ENCODE data around the gene ALDOC.

ALDOC gene

GRCh38 chr17:28599311-28600184, 22.9 kb upstream of the ALDOC start:
- POLR2A ChIA-PET (ENCODE audit: low non-redundant PET), result no interaction called here
- CTCF ChIA-PET, result interaction anchor here (0.7 to 1.4 kb wide), 2 partner anchors 14 to 17 kb away, joined by 3 to 5 read pairs; partner anchors contain the start of gene RSKR
- DNase-seq (ENCODE audit: low spot score), result peak; percentile 59
- TF ChIP-seq, protein P1, sequence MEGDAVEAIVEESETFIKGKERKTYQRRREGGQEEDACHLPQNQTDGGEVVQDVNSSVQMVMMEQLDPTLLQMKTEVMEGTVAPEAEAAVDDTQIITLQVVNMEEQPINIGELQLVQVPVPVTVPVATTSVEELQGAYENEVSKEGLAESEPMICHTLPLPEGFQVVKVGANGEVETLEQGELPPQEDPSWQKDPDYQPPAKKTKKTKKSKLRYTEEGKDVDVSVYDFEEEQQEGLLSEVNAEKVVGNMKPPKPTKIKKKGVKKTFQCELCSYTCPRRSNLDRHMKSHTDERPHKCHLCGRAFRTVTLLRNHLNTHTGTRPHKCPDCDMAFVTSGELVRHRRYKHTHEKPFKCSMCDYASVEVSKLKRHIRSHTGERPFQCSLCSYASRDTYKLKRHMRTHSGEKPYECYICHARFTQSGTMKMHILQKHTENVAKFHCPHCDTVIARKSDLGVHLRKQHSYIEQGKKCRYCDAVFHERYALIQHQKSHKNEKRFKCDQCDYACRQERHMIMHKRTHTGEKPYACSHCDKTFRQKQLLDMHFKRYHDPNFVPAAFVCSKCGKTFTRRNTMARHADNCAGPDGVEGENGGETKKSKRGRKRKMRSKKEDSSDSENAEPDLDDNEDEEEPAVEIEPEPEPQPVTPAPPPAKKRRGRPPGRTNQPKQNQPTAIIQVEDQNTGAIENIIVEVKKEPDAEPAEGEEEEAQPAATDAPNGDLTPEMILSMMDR (conservative IDR thresholded peaks at IDR 0.05; ENCODE audit: low read depth), result no peak
- H3K27ac ChIP-seq, result peak overlapping the region; percentile 95

- peak within 1 kb of the TSS; percentile 95 for H3K27ac ChIP-seq
- TF ChIP-seq, protein P1 (conservative IDR thresholded peaks at IDR 0.05; ENCODE audit: low read depth), result no peak
- ChIA-PET POLR2A (ENCODE audit: low non-redundant PET) (no interaction called here), CTCF (interaction anchor here (1.4 kb wide), 1 partner anchor 14 kb away, joined by 5 read pairs; the partner anchor contains the start of gene RSKR)
- peak; percentile 98 for DNase-seq (ENCODE audit: low spot score)
Measured at GRCh38 chr17:28598799-28599310, 22.2 kb upstream of the ALDOC start, which contains the start of gene SPAG5. TSS of gene SPAG5 (minus strand) at chr17:28599025. CDS start at chr17:28598946, 79 bp downstream.

DNA sequence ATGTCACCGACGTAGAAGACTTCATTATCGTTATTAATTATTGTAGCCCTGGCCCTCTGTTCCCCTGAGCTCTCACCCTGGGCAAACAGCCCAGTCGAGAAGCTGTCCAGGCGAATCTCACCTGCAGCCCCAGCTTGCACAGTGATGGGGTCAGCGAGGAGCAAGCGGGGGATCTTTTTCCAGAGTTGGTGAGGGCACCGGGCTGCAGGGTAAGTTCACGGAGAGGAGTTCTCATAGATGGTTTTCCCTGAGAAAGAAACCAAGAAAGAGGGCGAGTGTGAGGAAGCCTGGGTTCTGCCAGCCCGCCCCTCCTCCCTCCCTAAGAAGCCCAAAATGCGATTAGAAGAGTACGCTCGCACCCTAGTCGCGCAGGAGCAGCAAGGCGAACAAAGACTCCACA, 21.7 kb upstream of the ALDOC start:
- peak overlapping the region; percentile 95 for H3K27ac ChIP-seq
- TF ChIP-seq, protein P1 (conservative IDR thresholded peaks at IDR 0.05; ENCODE audit: low read depth), result no peak
- DNase-seq (ENCODE audit: low spot score), result no peak
- ChIA-PET CTCF (interaction anchor here (0.6 kb wide), 1 partner anchor 213 kb away, joined by 3 read pairs; no protein-coding TSS in a partner anchor), POLR2A (ENCODE audit: low non-redundant PET) (no interaction called here)

DNA sequence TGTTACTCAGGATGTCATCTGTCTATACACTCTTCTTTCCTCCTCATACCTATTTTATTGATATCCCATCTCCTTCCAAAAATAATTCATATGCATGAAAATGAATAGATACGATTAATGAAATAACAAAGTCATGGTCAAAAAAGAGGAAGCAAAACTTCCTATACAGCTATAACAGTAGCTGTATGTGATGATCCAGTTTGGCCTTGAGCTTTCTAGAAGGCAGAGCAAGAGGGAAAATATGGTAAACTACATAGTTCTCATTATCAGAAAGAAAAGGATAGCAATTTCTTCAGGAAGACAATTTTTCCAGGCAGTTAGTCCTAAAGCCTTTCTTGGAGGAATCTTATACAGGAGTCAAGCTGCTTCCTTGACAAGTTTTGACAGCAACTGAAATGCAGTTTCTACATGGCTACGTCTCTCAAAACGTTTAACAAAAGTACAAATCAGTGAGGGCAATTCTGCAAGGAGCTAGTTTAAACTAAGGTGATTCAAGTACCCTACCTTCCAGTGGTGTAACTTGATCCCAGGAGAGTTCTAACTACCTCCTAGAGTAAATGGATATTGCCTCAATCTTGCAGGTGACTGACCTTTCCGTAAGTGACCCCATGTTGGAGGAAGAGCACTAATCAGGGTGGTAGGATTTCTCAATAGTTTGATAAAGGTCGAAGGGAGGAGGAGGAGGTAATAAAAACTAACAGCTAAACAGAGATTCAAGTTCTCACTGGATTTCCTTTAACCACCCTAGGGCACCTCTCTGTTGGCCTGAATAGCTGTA, 21.1 kb upstream of the ALDOC start:
- ChIA-PET CTCF (interaction anchor here (0.6 kb wide), 1 partner anchor 214 kb away, joined by 3 read pairs; no protein-coding TSS in a partner anchor), POLR2A (ENCODE audit: low non-redundant PET) (no interaction called here)
- no peak for DNase-seq (ENCODE audit: low spot score)
- H3K27ac ChIP-seq, result peak overlapping the region; percentile 95
- TF ChIP-seq, protein P1 (conservative IDR thresholded peaks at IDR 0.05; ENCODE audit: low read depth), result no peak

- no peak for DNase-seq (ENCODE audit: low spot score)
- H3K27ac ChIP-seq, result no peak overlapping the region
- POLR2A ChIA-PET (ENCODE audit: low non-redundant PET), result no interaction called here
- CTCF ChIA-PET, result no interaction called here
- TF ChIP-seq, protein P1 (conservative IDR thresholded peaks at IDR 0.05; ENCODE audit: low read depth), result no peak
Measured at GRCh38 chr17:28592260-28592659, 15.6 kb upstream of the ALDOC start.

DNA sequence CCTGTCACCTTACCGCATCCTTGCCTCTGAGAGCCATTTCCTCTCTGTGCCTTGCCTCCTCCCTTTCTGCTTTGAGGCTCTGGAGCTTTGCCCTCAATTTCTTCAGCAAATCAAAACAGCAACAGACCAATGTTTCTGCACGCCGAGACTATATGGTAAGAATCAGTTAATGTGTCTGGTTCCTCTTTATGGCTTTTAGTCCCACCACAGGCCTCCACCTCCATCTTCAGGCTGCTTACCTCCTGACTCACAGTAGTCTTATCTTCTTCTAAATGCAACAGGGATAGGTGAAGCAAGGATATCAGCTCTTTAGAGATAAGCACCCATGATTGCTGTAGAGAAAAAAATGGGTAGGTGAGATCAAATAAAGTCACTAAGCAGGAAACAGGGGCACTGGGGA, 9.2 kb upstream of the ALDOC start:
- CTCF ChIA-PET, result no interaction called here
- no peak for DNase-seq (ENCODE audit: low spot score)
- POLR2A ChIA-PET (ENCODE audit: low non-redundant PET), result no interaction called here
- H3K27ac ChIP-seq, result no peak overlapping the region
- TF ChIP-seq, protein P1 (conservative IDR thresholded peaks at IDR 0.05; ENCODE audit: low read depth), result no peak

Data from RWPE1 (cell line).